IPS-18c (cell line): Measurements from ENCODE around the gene DOCK4.

Experiments used
- H3K4me3 ChIP-seq: 2 replicates; pipeline ENCODE4 v1.7.0; 2013; ENCODE audit warnings: low read depth, mild to moderate bottlenecking, low read length, moderate library complexity; ENCODE audit not compliant: insufficient read depth
- H3K9me3 ChIP-seq: one replicate; pipeline ENCODE4 v1.6.1; 2013; ENCODE audit warnings: mild to moderate bottlenecking, low read length, moderate library complexity; ENCODE audit not compliant: control insufficient read depth, insufficient read depth

Gene DOCK4

DNA sequence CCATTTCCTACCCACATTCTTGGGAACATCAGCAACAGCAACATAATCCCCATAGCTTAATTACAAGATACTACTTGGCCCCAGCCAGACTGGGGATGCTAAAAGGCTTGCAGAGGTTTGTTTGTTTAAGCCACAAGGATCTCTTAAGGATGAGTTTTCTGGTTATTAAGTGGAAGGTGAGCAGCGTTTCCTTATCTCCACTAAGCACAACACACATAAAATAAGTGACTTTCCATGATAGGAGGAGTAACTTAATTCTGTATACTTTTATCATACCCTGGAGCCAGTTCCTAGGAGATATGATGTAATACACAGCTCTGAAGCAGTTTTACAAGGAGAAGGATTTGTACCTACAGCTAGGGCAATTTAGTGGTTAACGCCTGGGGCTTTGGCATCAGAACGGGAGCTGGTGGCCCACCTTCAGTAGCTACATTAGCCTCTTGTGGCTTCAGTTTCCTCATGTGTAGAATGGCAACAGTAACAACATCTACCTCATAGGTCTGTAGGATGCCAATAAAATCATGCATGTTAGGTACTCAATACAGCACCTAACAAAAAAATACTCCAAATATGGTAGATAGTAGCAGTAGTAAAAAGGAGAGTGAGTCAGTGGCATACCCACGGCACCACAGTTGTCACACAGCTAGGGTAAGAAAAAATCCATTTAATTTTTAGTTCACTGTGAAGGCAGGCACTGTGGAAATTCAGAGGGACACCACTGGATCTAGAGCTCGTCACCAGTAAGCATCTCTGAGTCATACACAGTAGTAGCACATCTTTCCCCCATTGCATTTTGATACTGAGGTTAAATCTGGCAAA lies 55.2 kb downstream of the DOCK4 start:
- H3K9me3 ChIP-seq, result no peaks in the 10 kb centered on the region
- H3K4me3 ChIP-seq, result no peak overlapping the region

DNA sequence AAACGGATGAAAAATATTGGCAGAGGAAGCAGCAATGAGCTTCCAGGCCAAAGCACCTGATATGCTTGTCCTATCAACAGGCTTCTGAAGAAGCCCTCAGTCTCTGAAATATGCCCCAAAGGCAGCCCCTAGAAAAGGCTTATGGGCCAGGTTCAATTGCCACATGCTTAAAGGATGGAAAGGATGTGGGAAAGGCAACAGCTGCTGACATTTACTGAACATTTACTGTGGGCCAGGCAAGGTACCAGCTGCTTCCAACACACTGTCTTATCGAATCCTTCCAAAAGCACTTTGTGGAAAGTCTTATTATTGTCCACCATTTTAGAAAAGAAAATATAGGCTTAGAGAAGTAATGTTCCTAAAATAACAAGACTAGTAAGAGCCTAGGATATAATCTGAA lies 56.5 kb downstream of the DOCK4 start:
- Histone ChIP-seq H3K4me3 (no peak overlapping the region), H3K9me3 (no peaks in the 10 kb centered on the region)

GRCh38 chr7:112147793-112148361 lies 58.3 kb downstream of the DOCK4 start:
- no peak overlapping the region for H3K4me3 ChIP-seq

DNA sequence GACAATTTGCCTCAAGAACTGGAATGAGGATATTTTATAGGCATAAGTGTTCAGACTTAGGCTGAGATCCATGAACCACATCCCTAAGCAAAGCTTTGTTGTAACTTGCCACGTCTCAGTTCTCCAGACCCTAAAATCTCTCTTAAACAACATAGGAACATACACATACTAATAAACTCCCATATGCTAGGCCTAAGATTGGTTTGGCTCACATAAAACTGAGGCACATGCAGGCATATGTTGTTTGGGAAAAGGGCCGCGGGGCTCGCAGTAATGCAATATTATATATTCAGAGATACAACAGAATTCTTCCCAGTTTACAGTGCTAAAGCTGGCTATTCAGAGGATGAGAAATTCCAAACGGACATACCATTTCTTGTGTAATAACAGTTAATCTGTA lies 61.0 kb downstream of the DOCK4 start:
- H3K9me3 ChIP-seq, result no peaks in the 10 kb centered on the region
- H3K4me3 ChIP-seq, result no peak overlapping the region

More at GRCh38 chr7:112147793-112148361, 58.3 kb downstream of the DOCK4 start:
- H3K9me3 ChIP-seq, result no peaks in the 10 kb centered on the region

GRCh38 chr7:112144284-112145059 lies 61.7 kb downstream of the DOCK4 start:
- Histone ChIP-seq H3K9me3 (no peaks in the 10 kb centered on the region), H3K4me3 (no peak overlapping the region)

- H3K9me3 ChIP-seq, result no peaks in the 10 kb centered on the region
Observed at GRCh38 chr7:112143582-112143981, 62.6 kb downstream of the DOCK4 start.

GRCh38 chr7:112143136-112143535 lies 63.1 kb downstream of the DOCK4 start:
- no peak overlapping the region for H3K4me3 ChIP-seq
- no peaks in the 10 kb centered on the region for H3K9me3 ChIP-seq

More at GRCh38 chr7:112143582-112143981, 62.6 kb downstream of the DOCK4 start:
- no peak overlapping the region for H3K4me3 ChIP-seq

GRCh38 chr7:112140600-112140999 lies 65.6 kb downstream of the DOCK4 start:
- Histone ChIP-seq H3K9me3 (no peaks in the 10 kb centered on the region), H3K4me3 (no peak overlapping the region)

- H3K4me3 ChIP-seq, result no peak overlapping the region
- no peaks in the 10 kb centered on the region for H3K9me3 ChIP-seq
Observed at GRCh38 chr7:112138938-112139337, 67.3 kb downstream of the DOCK4 start.

GRCh38 chr7:112138325-112138852 lies 67.8 kb downstream of the DOCK4 start:
- Histone ChIP-seq H3K9me3 (no peaks in the 10 kb centered on the region), H3K4me3 (no peak overlapping the region)

DNA sequence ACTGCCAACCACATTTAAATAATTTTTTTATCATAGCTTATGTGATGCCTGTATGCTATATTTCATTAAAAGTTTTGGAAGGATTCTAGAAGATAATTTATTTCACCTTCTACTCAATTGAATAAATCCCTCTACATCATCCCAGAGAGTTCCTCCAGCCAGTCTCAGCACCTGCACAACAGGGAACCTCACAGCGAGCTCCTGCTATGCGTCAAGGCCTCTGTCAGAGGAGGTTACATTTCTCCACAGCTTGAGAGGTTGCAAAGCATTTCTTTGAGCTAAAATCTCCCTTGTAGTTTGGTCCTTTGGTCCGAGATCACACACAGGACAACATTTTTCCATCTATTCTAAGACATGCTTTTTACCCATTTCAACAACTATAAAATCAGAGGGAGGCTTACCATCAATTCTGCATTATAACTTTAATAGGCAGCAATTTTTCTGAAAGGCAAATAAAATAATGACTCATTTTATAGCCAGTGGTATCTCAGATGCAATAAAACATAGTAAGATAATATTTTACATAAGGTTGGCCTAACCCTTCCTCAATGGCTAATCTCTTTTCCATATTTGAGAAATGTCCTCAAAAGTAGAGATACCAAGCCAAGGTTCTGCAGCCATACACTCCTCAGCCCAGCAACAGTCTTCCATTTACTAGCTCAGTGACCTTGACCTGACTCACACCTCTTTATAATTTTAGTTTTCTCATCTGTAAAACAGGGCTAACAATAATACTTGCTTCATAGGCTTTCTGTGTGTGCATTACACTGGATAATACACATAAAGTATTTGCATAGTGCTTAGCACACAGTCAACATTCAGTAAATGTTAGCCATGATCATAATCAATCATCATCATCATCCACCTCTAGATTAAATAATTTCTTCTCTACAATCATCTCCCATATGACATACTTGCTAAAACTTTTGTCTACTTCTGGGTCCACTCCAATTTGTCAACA lies 68.8 kb downstream of the DOCK4 start:
- H3K9me3 ChIP-seq, result no peaks in the 10 kb centered on the region

DNA sequence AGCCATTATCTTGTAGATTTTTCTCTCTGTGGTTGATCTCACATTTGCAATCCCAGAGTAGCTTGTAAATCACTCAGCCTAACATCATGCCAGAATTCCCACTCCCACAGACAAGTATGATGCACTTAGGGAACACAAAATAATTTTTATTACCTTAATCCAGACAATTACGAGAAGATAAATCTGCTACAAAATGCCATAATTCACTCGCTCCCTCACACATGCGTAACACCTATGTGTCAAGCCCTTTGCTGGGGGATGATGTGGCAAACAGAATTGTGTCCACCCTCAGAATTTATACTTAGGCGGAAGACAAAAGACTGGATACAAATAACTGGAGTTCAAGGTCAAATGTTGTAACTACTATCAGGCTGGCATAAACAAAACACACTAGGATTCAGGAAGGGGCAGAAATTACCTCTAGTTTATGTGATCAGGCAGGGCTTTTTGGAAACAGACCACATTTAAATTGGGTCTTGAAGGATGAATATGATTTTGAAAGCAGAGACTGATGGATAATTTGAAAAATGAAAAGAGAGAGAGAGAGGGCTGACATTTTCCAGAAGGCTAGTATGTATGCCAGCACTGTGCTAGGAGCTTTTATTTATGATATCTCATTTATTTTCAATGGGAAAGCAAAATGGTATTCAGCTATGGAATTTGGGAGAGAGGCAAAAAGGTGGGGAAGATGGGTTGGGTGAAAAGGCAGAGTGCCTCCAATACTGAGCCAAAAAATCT lies 69.8 kb downstream of the DOCK4 start:
- H3K9me3 ChIP-seq, result no peaks in the 10 kb centered on the region
- no peak overlapping the region for H3K4me3 ChIP-seq

More for the DNA sequence above, 68.8 kb downstream of the DOCK4 start:
- H3K4me3 ChIP-seq, result no peak overlapping the region

DNA sequence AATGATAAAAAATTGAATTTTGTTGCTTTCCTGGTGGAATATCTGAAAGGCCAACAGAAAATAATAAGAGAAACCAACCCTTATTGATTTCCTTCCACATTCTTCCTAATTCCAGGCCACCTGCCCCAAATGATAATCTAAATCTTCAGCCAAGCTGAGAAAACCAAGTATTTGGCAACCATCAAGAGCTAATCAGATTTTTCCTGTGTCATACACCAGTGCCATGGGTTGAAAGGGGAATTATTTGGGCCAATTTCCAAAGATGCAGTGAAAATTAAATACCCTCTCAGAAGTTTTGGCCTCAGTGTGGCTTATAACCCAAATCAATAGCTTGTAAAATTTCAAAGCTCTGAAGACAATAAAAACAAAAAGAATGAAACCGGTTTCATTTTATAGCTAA lies 70.4 kb downstream of the DOCK4 start:
- H3K4me3 ChIP-seq, result no peak overlapping the region
- H3K9me3 ChIP-seq, result no peaks in the 10 kb centered on the region

GRCh38 chr7:112134039-112134438 lies 72.2 kb downstream of the DOCK4 start:
- H3K4me3 ChIP-seq, result no peak overlapping the region
- no peaks in the 10 kb centered on the region for H3K9me3 ChIP-seq

GRCh38 chr7:112133328-112133727 lies 72.9 kb downstream of the DOCK4 start:
- no peaks in the 10 kb centered on the region for H3K9me3 ChIP-seq
- H3K4me3 ChIP-seq, result no peak overlapping the region

- H3K4me3 ChIP-seq, result no peak overlapping the region
- peaks cover 2% of the 10 kb centered on the region for H3K9me3 ChIP-seq
Observed at GRCh38 chr7:112132051-112132694, 74.0 kb downstream of the DOCK4 start.
